Brain microvascular endothelial cell (primary cell): ENCODE measurements around the gene AKR1C3.

Source experiments
- DNase-seq: peaks from one replicate; pipeline ENCODE4 v3.0.0-alpha.2; 2020
- H3K27ac ChIP-seq: fragments of 250-450 bp; sonication (Bioruptor Pico); 2 replicates; pipeline ENCODE4 v1.5.1; 2020; ENCODE audit warnings: mild to moderate bottlenecking, moderate library complexity
- H3K27me3 ChIP-seq: fragments of 250-450 bp; sonication (Bioruptor Pico); replicated peaks from 2 replicates; pipeline ENCODE4 v1.5.1; 2020; ENCODE audit warnings: mild to moderate bottlenecking
- H3K36me3 ChIP-seq: fragments of 250-450 bp; sonication (Bioruptor Pico); replicated peaks from 2 replicates; pipeline ENCODE4 v1.5.1; 2020; ENCODE audit warnings: mild to moderate bottlenecking
- H3K4me3 ChIP-seq: 2 replicates; pipeline ENCODE4 v1.5.1; 2011; ENCODE audit warnings: low read depth, mild to moderate bottlenecking, control low read depth, low read length, moderate library complexity
- CTCF ChIP-seq: IDR thresholded peaks from 2 replicates; pipeline ENCODE4 v1.5.1; 2011; ENCODE audit warnings: low read depth, mild to moderate bottlenecking, moderate library complexity, low read length, control low read depth, inconsistent platforms; ENCODE audit errors: missing control alignments
- in situ Hi-C: cut with HindIII; loops from 2 replicates; pipeline ENCODE4 v1.10.0; 2017; ENCODE audit warnings: low sequenced_read_pairs, low pct_ligation_motif_present

The AKR1C3 gene

DNA sequence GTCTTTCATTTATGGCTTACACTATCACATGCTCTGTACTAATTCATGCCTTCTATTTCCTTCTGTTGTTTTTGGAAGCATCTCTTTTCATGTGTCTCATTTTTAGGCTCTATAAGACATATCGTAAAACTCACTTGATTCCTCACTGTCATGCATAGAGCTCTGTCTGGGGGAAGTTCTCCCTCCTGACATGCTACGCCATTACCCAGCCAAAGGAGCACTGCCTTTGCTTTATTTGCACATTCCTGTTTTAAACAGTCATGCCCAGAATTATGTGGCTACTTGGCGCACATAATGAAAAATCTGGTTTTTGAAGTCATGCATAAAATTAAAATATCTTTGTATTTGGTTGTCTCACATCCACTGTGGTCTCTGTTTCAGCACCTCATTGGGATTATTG lies 17.6 kb upstream of the AKR1C3 start:
- DNase-seq, result no peak
- Histone ChIP-seq H3K36me3 (no peaks in the 10 kb centered on the region), H3K27ac (no peak overlapping the region), H3K4me3 (no peak overlapping the region), H3K27me3 (no peaks in the 10 kb centered on the region)
- no peak for TF ChIP-seq CTCF
- in situ Hi-C loops, result no loop called here

DNA sequence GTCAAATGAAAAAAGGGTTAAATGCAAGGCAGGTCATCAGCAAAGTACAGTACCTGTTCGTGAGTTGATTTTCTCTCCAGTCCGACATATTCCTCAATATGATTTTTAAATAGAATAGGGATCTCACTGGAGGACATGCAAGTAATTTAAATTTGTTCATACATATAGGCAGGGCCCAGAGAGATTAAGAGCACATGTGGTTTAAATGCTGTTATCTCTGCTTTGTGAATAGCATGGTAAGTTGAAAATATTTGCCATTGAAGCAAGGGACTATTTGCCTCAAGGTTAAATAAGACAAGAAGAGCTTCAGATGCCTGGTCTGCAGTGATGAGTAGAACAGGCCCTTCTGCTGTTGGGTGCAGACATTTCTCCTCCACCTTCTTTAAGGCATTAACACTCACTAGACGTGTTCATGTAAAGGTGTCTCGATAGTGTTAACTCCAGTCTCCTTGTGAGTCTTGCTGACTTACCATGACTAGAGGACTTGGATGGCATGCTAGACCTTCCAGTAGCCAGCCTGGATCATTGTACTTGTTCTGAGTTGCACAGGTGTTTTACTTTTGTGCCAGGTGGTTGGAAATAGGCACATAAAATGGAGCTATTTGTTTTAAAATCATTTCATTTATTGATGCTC lies 15.6 kb upstream of the AKR1C3 start:
- no peaks in the 10 kb centered on the region for H3K27me3 ChIP-seq
- TF ChIP-seq CTCF, result no peak
- H3K4me3 ChIP-seq, result no peak overlapping the region
- DNase-seq, result no peak
- no peaks in the 10 kb centered on the region for H3K36me3 ChIP-seq
- in situ Hi-C loops, result no loop called here
- no peak overlapping the region for H3K27ac ChIP-seq

GRCh38 chr10:5079306-5079830 lies 14.8 kb upstream of the AKR1C3 start:
- Histone ChIP-seq H3K36me3 (no peaks in the 10 kb centered on the region), H3K4me3 (no peak overlapping the region), H3K27me3 (no peaks in the 10 kb centered on the region), H3K27ac (no peak overlapping the region)
- no peak for DNase-seq
- in situ Hi-C loops, result no loop called here
- no peak for TF ChIP-seq CTCF

DNA sequence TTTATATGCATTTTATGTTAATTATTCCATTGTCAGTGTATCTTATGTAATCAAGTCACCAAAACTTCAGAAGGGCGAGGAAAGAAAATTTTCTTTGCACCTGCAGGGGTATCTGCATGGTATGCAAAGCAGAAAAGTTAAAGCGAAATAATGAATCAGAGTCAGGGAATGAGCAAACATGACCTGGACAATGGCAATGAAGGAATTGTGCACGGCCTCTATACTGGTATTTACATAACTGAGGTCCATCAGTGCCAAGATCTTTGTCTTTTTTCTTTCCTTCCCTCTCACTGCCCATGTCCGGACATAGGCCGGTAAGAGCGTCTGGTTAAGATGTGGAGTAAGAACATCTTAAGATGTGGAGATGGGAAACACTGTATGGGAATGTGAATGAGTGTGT lies 14.4 kb upstream of the AKR1C3 start:
- no peak for TF ChIP-seq CTCF
- in situ Hi-C loops, result no loop called here
- Histone ChIP-seq H3K27ac (no peak overlapping the region), H3K4me3 (no peak overlapping the region), H3K36me3 (no peaks in the 10 kb centered on the region), H3K27me3 (no peaks in the 10 kb centered on the region)
- DNase-seq, result no peak

DNA sequence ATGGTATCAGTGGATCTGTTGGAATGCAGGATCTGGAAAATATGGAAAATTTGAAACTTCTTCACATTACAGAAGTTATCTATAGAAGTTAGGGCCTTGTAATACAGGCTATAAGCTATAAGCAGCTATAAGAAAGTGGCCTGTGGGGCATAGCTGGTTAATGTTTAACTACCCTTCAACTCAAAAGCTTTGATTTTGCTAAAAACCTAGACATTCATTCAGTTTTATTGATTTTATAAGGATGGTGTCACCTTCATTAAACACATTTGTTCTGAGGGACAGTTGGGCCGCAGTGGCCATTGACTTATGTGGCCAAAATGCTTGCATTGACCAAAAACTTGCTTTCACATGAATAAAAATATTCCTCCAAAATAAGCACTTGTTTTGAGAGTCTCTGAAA lies 13.1 kb upstream of the AKR1C3 start:
- TF ChIP-seq CTCF, result no peak
- DNase-seq, result no peak
- no peak overlapping the region for H3K27ac ChIP-seq
- in situ Hi-C loops, result no loop called here
- H3K36me3 ChIP-seq, result no peaks in the 10 kb centered on the region
- H3K27me3 ChIP-seq, result no peaks in the 10 kb centered on the region
- no peak overlapping the region for H3K4me3 ChIP-seq

GRCh38 chr10:5088703-5089261 lies 5.4 kb upstream of the AKR1C3 start:
- H3K36me3 ChIP-seq, result no peaks in the 10 kb centered on the region
- no peak for TF ChIP-seq CTCF
- no peaks in the 10 kb centered on the region for H3K27me3 ChIP-seq
- H3K4me3 ChIP-seq, result no peak overlapping the region
- no peak for DNase-seq
- no peak overlapping the region for H3K27ac ChIP-seq
- in situ Hi-C loops, result no loop called here
